GM19023 (cell line): ENCODE measurements around the gene CRCP.
A peak's percentile ranks its signal among the peaks of the same experiment; 100 is the strongest.
"Not testable (repeated sequence)": the region's sequence is repeated elsewhere in the genome, so short reads cannot be mapped to it uniquely, and the experiment has no call there.

ENCODE experiments used
- ATAC-seq: cut with Tn5 transposase; IDR thresholded peaks from one replicate; pipeline ENCODE4 v1.9.1; 2021; ENCODE audit warnings: mild to moderate bottlenecking, moderate library complexity; ENCODE audit not compliant: unreplicated experiment

CRCP gene

GRCh38 chr7:66114743-66115649 lies at the start of gene CRCP:
CRCP (plus strand) TSS chr7:66114847; CDS start chr7:66114963, 116 bp downstream.
- peak; percentile 92 for ATAC-seq

- no peak for ATAC-seq
Observed at GRCh38 chr7:66069732-66070131, 44.9 kb upstream of the CRCP start.

- no peak for ATAC-seq
Observed at GRCh38 chr7:66070222-66070621, 44.4 kb upstream of the CRCP start.

DNA sequence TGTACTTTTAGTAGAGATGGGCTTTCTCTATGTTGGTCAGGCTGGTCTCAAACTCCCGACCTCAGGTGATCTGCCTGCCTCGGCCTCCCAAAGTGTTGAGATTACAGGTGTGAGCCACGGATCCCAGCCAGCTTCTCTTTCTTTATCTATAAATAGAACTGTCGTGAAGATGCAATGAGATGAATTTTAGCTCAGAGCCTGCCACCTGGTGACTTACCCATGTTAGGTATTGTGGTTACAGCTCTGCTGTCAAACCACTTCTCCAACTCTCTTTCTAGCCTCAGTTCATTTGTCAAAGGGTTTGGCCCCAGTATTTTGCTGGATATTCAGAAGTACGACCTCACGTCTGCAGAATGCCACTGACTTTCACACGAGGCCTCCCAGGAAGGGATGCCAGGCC lies 42.4 kb upstream of the CRCP start:
- not testable (repeated sequence) for ATAC-seq

DNA sequence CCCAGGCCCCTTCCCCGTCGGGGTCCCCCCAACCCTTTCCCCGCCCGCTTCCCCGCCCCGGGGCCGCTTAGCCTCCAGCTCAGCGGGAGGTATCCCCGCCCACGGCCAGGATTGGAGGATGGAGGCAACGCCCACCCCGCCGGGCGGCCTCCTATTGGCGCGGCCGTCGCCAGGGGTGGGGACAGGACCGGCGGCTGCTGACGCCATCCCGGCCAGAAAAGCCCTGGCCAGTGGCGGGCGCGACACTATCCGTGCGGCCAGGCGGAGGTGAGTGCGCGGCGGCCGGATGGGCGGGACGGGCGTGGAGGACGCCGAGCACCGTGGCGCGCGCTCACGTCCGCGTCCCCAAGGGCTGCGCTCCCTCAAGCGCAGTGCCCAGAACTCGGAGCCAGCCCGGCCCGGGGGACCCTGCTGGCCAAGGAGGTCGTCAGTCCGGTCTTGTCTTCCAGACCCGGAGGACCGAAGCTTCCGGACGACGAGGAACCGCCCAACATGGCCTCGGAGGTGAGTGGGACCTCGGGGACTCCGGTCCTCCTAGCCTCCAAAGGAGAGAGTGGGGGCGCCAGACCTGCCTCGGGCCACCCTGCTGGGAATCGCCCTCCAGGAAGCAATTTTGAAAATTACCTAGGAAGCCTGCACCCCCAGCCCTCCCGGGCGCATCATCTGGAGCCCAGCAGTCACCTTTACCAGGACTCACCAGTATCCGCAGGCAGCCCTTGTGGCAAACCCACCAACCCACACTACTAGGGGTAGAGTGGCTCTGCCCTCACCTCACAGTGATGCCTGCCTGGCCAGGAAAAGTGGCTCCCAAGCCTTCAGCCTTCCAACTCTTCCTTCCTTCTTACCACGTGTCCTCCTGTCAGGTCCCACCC lies 38.8 kb upstream of the CRCP start, which contains the start of gene ASL:
Gene ASL, plus strand, starts transcription at position 230 of the 872 bp plus-strand sequence. Its CDS starts 263 bp downstream, at position 493.
- ATAC-seq, result peak; percentile 98

DNA sequence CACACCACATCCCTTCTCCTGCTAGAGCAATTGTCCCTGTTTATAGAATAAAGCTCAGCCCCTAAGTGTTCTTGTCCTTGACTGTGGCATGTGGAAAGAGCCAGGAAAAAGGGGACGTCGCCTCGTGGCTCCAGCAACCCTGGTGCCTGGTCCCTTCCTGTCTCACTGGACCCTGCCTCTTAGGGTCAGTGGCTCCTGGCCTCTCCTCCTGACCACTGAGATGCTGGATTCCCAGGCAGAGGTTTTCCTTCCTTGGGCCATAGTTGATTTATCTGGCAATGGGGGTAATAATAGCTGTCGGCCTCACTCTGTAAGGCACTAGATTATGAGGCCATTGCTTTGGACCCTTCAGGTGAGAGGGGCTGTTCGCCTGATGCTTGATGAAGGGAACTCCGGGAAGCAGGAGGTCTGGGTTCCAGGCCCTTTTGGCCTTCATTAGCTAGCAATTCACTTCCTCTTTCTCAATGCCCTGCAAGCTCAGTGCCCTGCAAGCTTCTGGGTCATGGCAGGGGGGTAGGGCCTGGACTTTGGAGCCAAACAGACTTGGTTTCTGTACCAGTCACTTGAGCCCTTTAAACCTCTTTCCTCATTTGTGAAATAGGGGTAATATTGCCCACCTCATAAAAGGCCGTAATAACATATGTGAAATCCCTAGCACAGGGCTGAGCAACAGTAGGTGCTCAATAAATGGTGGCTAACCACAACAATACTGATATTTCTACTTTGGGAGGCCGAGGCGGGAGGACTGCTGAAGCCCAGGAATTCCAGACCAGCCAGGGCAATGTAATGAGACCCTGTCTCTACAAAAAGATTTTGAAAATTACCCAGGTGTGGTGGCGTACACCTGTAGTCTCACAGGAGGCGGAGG lies 38.0 kb upstream of the CRCP start:
- ATAC-seq, result no peak

GRCh38 chr7:66078067-66078466 lies 36.6 kb upstream of the CRCP start:
- no peak for ATAC-seq

- no peak for ATAC-seq
Observed at GRCh38 chr7:66082083-66082482, 32.6 kb upstream of the CRCP start.

DNA sequence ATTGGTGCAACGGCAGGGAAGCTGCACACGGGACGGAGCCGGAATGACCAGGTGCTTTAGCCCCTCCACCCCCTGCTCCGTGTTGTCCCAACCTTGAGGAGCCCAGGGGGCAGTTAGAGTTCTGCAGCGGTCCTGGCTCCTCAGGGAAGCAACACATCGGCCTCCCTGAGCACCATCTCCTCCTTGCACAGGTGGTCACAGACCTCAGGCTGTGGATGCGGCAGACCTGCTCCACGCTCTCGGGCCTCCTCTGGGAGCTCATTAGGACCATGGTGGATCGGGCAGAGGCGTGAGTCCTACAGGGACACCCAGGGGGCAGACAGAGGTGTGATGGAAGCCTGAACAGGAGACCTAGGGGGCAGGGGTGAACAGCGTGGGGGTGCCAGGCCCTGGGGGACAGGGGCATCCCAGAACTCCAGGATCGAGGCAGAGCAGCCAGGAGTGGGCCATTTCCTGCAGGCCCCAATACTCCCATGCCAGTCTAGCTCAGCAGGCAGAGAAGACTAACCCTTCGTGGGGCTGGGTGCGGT lies 31.7 kb upstream of the CRCP start:
- ATAC-seq, result no peak

- ATAC-seq, result no peak
Observed at GRCh38 chr7:66083677-66084076, 31.0 kb upstream of the CRCP start.

GRCh38 chr7:66088861-66089838 lies 25.5 kb upstream of the CRCP start:
- no peak for ATAC-seq

DNA sequence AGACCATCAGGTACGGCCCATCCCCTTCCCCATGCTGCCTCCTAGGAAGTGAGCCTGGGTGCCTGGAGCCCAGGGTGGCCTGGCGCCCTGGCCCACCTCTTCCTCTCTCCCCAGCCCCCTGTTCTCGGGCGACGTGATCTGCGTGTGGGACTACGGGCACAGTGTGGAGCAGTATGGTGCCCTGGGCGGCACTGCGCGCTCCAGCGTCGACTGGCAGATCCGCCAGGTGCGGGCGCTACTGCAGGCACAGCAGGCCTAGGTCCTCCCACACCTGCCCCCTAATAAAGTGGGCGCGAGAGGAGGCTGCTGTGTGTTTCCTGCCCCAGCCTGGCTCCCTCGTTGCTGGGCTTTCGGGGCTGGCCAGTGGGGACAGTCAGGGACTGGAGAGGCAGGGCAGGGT lies 22.0 kb upstream of the CRCP start:
- no peak for ATAC-seq

- no peak for ATAC-seq
Observed at GRCh38 chr7:66095010-66095409, 19.6 kb upstream of the CRCP start.

- ATAC-seq, result no peak
Observed at GRCh38 chr7:66099232-66099550, 15.5 kb upstream of the CRCP start.

- peak; percentile 75 for ATAC-seq
Observed at GRCh38 chr7:66099551-66100407, 14.9 kb upstream of the CRCP start.

DNA sequence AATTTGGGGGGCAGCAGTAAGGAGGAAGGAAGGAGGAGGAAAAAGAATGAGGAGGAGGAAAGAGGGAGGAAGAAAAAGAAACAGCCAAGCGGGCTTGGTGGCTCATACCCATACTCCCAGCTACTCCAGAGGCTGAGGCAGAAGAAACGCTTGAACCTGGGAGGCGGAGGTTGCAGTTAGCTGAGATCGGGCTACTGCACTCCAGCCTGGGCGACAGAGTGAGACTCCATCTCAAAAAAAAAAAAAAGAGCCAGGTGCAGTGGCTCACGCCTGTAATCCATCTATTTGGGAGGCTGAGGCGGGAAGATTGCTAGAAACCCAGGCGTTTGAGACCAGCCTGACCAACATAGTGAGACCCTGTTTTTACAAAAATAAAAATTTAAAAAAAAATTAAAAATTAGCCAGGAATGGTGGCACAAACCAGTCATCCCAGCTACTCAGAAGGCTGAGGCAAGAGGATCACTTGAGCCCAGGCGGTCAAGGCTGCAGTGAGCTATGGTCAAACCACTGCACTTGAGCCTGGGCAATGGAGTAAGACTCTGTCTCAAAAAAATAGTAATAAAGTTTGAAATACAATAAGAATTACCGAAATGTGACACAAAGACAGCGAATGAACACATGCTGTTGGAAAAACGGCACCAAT lies 14.1 kb upstream of the CRCP start:
- ATAC-seq, result peak; percentile 19

DNA sequence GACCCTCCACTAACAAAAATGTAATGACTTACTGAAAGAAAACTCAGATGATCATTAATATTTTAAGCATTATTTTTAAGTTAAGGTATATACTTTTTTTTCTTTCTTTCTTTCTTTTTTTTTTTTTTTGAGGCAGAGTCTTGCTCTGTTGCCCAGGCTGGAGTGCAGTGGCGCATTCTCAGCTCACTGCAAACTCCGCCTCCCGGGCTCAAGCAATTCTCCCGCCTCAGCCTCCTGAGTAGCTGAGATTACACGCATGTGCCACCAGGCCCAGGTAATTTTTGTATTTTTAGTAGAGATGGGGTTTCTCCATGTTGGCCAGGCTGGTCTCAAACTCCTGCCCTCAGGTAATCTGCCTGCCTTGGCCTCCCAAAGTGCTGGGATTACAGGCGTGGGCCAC lies 12.5 kb upstream of the CRCP start:
- ATAC-seq, result not testable (repeated sequence)

DNA sequence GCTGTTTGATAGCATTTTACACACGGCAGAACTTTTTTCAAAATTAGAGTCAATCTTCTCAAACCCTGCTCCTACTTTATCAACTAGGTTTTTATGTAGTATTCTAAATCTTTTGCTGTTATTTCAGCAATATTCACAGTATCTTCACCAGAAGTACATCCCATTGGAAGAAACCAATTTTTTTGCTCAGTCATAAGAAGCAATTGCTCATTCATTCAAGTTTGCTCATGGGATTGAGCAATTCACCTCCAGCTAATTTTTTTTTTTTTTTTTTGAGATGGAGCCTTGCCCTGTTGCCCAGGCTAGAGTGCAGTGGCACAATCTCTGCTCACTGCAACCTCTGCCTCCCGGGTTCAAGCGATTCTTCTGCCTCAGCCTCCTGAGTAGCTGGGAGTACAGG lies 10.7 kb upstream of the CRCP start:
- not testable (repeated sequence) for ATAC-seq
